ENCODE measurements around the gene CA4.

GRCh38 chr17:60141111-60142018 is 8.4 kb upstream of the CA4 start:
- TF ChIP-seq EZH2 (IDR thresholded peaks at IDR 0.05) (no peak), POLR2AphosphoS5 (IDR thresholded peaks at IDR 0.05; ENCODE audit: borderline replicate concordance, low read depth, low read length) (no peak), FOXP2 (optimal IDR thresholded peaks at IDR 0.05; ENCODE audit: control extremely low read depth, extremely low read length, insufficient read depth) (no peak)

All from SK-N-MC (cell line).